GM19193 (cell line): ENCODE measurements around the gene SMIM10.

Experiments used
- POLR2A ChIP-seq: IDR thresholded peaks from 4 replicates; pipeline ENCODE4 v1.6.1; 2011; ENCODE audit not compliant: insufficient read depth, insufficient read length; ENCODE audit errors: extremely low read depth

The SMIM10 gene

GRCh38 chrX:134990801-134991481, at the start of gene SMIM10:
Gene SMIM10, plus strand, starts transcription at chrX:134990991. Its CDS starts 105 bp downstream, at chrX:134991096.
- no peak for TF ChIP-seq POLR2A

- no peak for TF ChIP-seq POLR2A
Observed at GRCh38 chrX:134948333-134949241, 42.2 kb upstream of the SMIM10 start.

- no peak for TF ChIP-seq POLR2A
Observed at GRCh38 chrX:134949271-134949670, 41.5 kb upstream of the SMIM10 start.

GRCh38 chrX:134957836-134958235, 33.0 kb upstream of the SMIM10 start:
- TF ChIP-seq POLR2A = no peak

- TF ChIP-seq POLR2A = no peak
Observed at GRCh38 chrX:134963041-134963440, 27.8 kb upstream of the SMIM10 start.

- no peak for TF ChIP-seq POLR2A
Observed at GRCh38 chrX:134969726-134970125, 21.1 kb upstream of the SMIM10 start.

GRCh38 chrX:134971926-134972325, 18.9 kb upstream of the SMIM10 start:
- TF ChIP-seq POLR2A = no peak

- TF ChIP-seq POLR2A = no peak
Observed at GRCh38 chrX:134975516-134975915, 15.3 kb upstream of the SMIM10 start.

GRCh38 chrX:134981910-134982309, 8.9 kb upstream of the SMIM10 start:
- no peak for TF ChIP-seq POLR2A

- no peak for TF ChIP-seq POLR2A
Observed at GRCh38 chrX:134982748-134983147, 8.0 kb upstream of the SMIM10 start.

GRCh38 chrX:134985479-134985878, 5.3 kb upstream of the SMIM10 start:
- TF ChIP-seq POLR2A = no peak

GRCh38 chrX:134990475-134990800, 353 bp upstream of the SMIM10 start:
- no peak for TF ChIP-seq POLR2A

- TF ChIP-seq POLR2A = no peak
Observed at GRCh38 chrX:134997646-134998045, 6.9 kb downstream of the SMIM10 start.

GRCh38 chrX:134998246-134998645, 7.5 kb downstream of the SMIM10 start:
- no peak for TF ChIP-seq POLR2A

- TF ChIP-seq POLR2A = no peak
Observed at GRCh38 chrX:134999469-134999868, 8.7 kb downstream of the SMIM10 start.

GRCh38 chrX:135000516-135000915, 9.7 kb downstream of the SMIM10 start:
- TF ChIP-seq POLR2A = no peak
